ENCODE results near the gene TNFSF8. TPM values are rescaled to one million over a fixed set of nuclear protein-coding genes. Genes with fewer than 3 reads are reported as not detected.

The TNFSF8 gene
- total RNA-seq, 1 experiment from 2014 or later: not detected

DNA sequence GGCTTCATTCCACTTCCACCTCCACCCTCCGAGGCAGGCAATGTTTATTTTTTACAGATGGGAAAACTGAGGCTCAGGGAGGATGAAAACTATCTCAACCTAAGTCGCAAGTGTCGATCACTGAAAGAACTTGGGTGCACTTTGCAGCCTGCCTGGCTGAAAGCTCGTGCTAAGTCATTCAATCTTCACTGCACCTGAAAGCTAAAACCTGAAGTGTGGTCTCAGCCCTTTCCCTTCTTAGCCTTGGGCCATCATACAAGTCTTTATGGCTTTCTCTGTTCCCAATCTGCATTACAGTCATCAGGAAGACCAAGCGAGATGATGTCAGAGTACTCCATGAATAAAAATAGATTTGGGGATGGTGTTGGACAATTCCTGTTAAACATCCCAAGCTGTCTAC is 1.0 kb upstream of the TNFSF8 start:
- POLR2A ChIA-PET: no interaction called here
- H3K4me3 Mint-ChIP-seq (ENCODE audit: unreplicated experiment): no peak overlapping the region
- H3K9me3 Mint-ChIP-seq (ENCODE audit: unreplicated experiment): no peaks in the 10 kb centered on the region
- intact Hi-C loops (cut with micrococcal nuclease): no loop called here
- TF ChIP-seq, protein P1, sequence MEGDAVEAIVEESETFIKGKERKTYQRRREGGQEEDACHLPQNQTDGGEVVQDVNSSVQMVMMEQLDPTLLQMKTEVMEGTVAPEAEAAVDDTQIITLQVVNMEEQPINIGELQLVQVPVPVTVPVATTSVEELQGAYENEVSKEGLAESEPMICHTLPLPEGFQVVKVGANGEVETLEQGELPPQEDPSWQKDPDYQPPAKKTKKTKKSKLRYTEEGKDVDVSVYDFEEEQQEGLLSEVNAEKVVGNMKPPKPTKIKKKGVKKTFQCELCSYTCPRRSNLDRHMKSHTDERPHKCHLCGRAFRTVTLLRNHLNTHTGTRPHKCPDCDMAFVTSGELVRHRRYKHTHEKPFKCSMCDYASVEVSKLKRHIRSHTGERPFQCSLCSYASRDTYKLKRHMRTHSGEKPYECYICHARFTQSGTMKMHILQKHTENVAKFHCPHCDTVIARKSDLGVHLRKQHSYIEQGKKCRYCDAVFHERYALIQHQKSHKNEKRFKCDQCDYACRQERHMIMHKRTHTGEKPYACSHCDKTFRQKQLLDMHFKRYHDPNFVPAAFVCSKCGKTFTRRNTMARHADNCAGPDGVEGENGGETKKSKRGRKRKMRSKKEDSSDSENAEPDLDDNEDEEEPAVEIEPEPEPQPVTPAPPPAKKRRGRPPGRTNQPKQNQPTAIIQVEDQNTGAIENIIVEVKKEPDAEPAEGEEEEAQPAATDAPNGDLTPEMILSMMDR (IDR thresholded peaks at IDR 0.05; ENCODE audit: unreplicated experiment): no peak
- no peak for DNase-seq (ENCODE audit: unreplicated experiment)
- no TSS peak for BruUV-seq (replicated peaks)
- H3K4me1 Mint-ChIP-seq (ENCODE audit: insufficient read depth, unreplicated experiment): no peaks in the 10 kb centered on the region
- no peak overlapping the region for H3K27ac Mint-ChIP-seq (ENCODE audit: low read depth, unreplicated experiment)
- H3K27me3 Mint-ChIP-seq (ENCODE audit: insufficient read depth, unreplicated experiment): peaks cover 12% of the 10 kb centered on the region
- CTCF ChIA-PET: interaction anchor here (0.7 to 1.0 kb wide), 2 partner anchors 13 to 757 kb away, joined by 3 read pairs; no protein-coding TSS in a partner anchor
- H3K36me3 Mint-ChIP-seq (ENCODE audit: insufficient read depth, unreplicated experiment): no peaks in the 10 kb centered on the region

DNA sequence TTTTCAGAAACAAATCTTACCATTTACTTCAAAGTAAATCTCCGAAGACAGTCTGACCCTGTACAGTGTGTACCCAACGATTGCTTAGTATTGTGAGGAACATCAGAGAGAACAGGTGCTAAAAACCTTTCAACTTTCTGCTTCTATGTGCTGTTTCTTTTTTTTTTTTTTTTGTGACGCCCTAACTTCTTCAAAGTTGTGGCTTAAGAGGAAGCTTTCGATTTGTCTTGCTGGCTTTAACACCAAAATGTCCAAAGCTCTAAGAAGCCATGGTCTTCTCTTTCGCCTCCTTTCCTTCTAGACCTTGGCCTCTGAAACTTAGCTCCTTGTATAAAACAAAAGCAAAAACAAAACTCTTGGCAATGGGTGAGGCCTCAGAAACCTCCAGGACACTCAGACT is 1.2 kb downstream of the TNFSF8 start:
- no peak for DNase-seq (ENCODE audit: unreplicated experiment)
- Mint-ChIP-seq H3K27ac (ENCODE audit: low read depth, unreplicated experiment) (no peak overlapping the region), H3K36me3 (ENCODE audit: insufficient read depth, unreplicated experiment) (no peaks in the 10 kb centered on the region), H3K4me3 (ENCODE audit: unreplicated experiment) (no peak overlapping the region), H3K27me3 (ENCODE audit: insufficient read depth, unreplicated experiment) (peaks cover 12% of the 10 kb centered on the region), H3K4me1 (ENCODE audit: insufficient read depth, unreplicated experiment) (no peaks in the 10 kb centered on the region), H3K9me3 (ENCODE audit: unreplicated experiment) (no peaks in the 10 kb centered on the region)
- intact Hi-C loops (cut with micrococcal nuclease): no loop called here
- TF ChIP-seq, protein P1 (IDR thresholded peaks at IDR 0.05; ENCODE audit: unreplicated experiment): no peak
- POLR2A ChIA-PET: interaction anchor here (0.9 to 1.1 kb wide), 2 partner anchors 25 to 64 kb away, joined by 3 read pairs; no protein-coding TSS in a partner anchor
- BruUV-seq (replicated peaks): no TSS peak
- CTCF ChIA-PET: interaction anchor here (0.6 to 1.2 kb wide), 4 partner anchors 15 to 155 kb away, joined by 3 to 4 read pairs (median 4); no protein-coding TSS in a partner anchor

DNA sequence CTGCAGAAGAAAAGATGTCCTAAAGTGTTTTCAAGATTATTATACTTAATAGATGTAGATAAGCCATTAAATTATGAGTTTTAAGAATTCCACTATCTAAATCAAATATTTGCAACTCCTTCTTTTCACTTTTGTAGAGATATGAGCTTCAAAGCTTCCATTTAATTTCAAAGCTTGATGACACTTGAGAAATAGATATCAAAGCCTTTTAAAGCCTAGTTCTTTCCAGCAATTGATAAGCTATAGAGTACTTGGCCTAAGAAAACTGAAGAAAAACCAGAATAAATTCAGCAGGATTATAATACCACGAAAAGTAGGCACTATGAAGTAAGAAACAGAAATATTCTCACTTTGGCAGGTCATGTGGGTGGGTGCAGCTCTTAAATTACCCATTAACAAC is 1.7 kb downstream of the TNFSF8 start:
- CTCF ChIA-PET: interaction anchor here (0.6 to 1.2 kb wide), 4 partner anchors 14 to 1333 kb away, joined by 3 to 4 read pairs (median 3); no protein-coding TSS in a partner anchor
- Mint-ChIP-seq H3K36me3 (ENCODE audit: insufficient read depth, unreplicated experiment) (no peaks in the 10 kb centered on the region), H3K4me1 (ENCODE audit: insufficient read depth, unreplicated experiment) (no peaks in the 10 kb centered on the region), H3K27me3 (ENCODE audit: insufficient read depth, unreplicated experiment) (peaks cover 12% of the 10 kb centered on the region), H3K9me3 (ENCODE audit: unreplicated experiment) (no peaks in the 10 kb centered on the region), H3K27ac (ENCODE audit: low read depth, unreplicated experiment) (no peak overlapping the region), H3K4me3 (ENCODE audit: unreplicated experiment) (no peak overlapping the region)
- BruUV-seq (replicated peaks): no TSS peak
- POLR2A ChIA-PET: interaction anchor here (0.9 to 1.1 kb wide), 2 partner anchors 25 to 64 kb away, joined by 3 read pairs; no protein-coding TSS in a partner anchor
- DNase-seq (ENCODE audit: unreplicated experiment): no peak
- TF ChIP-seq, protein P1 (IDR thresholded peaks at IDR 0.05; ENCODE audit: unreplicated experiment): no peak
- intact Hi-C loops (cut with micrococcal nuclease): no loop called here

DNA sequence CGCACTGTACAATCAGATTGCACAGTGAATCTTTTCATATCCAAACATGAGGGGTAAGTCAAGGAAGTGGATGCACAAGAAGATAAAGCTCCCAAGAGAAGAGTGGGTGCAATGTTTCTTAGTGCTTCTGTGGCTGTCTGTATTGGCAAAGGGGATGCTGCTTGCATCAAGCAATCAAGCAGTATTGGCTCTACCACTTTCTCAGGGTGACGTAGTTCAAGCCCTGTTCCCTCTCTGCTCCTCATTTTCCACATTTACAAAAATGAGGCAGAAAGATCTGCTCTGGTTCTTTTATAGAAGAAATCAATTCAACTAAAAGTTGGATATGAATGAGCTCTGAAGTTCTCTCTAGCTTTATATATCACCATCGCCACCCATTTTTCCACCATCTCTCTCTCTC is 2.3 kb downstream of the TNFSF8 start:
- CTCF ChIA-PET: interaction anchor here (0.7 to 1.3 kb wide), 3 partner anchors 14 to 1333 kb away, joined by 3 to 6 read pairs (median 4); no protein-coding TSS in a partner anchor
- Mint-ChIP-seq H3K27me3 (ENCODE audit: insufficient read depth, unreplicated experiment) (peaks cover 12% of the 10 kb centered on the region), H3K36me3 (ENCODE audit: insufficient read depth, unreplicated experiment) (no peaks in the 10 kb centered on the region), H3K9me3 (ENCODE audit: unreplicated experiment) (no peaks in the 10 kb centered on the region), H3K4me1 (ENCODE audit: insufficient read depth, unreplicated experiment) (no peaks in the 10 kb centered on the region), H3K27ac (ENCODE audit: low read depth, unreplicated experiment) (no peak overlapping the region), H3K4me3 (ENCODE audit: unreplicated experiment) (no peak overlapping the region)
- POLR2A ChIA-PET: no interaction called here
- TF ChIP-seq, protein P1 (IDR thresholded peaks at IDR 0.05; ENCODE audit: unreplicated experiment): no peak
- no TSS peak for BruUV-seq (replicated peaks)
- DNase-seq (ENCODE audit: unreplicated experiment): no peak
- intact Hi-C loops (cut with micrococcal nuclease): no loop called here

Measured in MCF 10A (cell line).